ENCODE results near the gene IGFBP5.

The IGFBP5 gene

DNA sequence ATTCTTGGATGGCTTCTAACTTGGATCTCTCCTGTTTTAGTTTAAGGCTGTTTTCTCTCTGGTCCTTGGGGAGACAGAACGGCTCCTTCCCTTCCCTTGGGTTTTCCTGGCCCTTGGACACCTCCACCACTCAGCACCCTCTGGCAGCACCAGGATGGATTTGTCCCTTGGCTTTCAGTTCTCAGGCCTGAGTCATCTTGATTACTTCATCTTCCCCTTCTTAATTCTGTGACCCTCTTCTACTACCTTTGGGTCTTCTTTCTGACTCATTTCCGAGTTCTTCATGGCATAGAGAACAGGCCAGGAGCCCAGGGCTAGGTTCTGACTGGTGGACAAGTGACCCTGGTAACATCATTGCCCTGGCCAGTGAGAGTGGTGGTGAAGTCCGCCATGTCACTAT lies 47.2 kb downstream of the IGFBP5 start:
- Histone ChIP-seq H3K9ac (ENCODE audit: low read length) (no peak overlapping the region), H4K20me1 (ENCODE audit: low read depth, low read length) (no peaks in the 10 kb centered on the region), H3K36me3 (ENCODE audit: low read length) (no peaks in the 10 kb centered on the region), H3K9me3 (ENCODE audit: insufficient read depth, low read length) (no peaks in the 10 kb centered on the region), H2AFZ (ENCODE audit: low read depth, low read length, severe bottlenecking) (no peak overlapping the region), H3K9me2 (replicated peaks; ENCODE audit: insufficient read depth, low read length) (no peaks in the 10 kb centered on the region), H3K27me3 (ENCODE audit: low read length) (no peaks in the 10 kb centered on the region), H3K4me2 (ENCODE audit: low read depth, low read length, poor library complexity, severe bottlenecking) (no peak overlapping the region), H3K79me2 (ENCODE audit: insufficient read depth, low read length) (no peaks in the 10 kb centered on the region), H3F3A (ENCODE audit: insufficient read depth) (no peaks in the 10 kb centered on the region), H3K4me3 (ENCODE audit: insufficient read depth, low read length, poor library complexity, severe bottlenecking) (no peak overlapping the region), H3K27ac (ENCODE audit: low read depth, low read length) (no peak overlapping the region)
- no peak for TF ChIP-seq EZH2phosphoT487 (conservative IDR thresholded peaks at IDR 0.05; ENCODE audit: low read length)
- TF ChIP-seq, protein P1, sequence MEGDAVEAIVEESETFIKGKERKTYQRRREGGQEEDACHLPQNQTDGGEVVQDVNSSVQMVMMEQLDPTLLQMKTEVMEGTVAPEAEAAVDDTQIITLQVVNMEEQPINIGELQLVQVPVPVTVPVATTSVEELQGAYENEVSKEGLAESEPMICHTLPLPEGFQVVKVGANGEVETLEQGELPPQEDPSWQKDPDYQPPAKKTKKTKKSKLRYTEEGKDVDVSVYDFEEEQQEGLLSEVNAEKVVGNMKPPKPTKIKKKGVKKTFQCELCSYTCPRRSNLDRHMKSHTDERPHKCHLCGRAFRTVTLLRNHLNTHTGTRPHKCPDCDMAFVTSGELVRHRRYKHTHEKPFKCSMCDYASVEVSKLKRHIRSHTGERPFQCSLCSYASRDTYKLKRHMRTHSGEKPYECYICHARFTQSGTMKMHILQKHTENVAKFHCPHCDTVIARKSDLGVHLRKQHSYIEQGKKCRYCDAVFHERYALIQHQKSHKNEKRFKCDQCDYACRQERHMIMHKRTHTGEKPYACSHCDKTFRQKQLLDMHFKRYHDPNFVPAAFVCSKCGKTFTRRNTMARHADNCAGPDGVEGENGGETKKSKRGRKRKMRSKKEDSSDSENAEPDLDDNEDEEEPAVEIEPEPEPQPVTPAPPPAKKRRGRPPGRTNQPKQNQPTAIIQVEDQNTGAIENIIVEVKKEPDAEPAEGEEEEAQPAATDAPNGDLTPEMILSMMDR (IDR thresholded peaks at IDR 0.05; ENCODE audit: insufficient read depth, low read length, poor library complexity, severe bottlenecking) = no peak

DNA sequence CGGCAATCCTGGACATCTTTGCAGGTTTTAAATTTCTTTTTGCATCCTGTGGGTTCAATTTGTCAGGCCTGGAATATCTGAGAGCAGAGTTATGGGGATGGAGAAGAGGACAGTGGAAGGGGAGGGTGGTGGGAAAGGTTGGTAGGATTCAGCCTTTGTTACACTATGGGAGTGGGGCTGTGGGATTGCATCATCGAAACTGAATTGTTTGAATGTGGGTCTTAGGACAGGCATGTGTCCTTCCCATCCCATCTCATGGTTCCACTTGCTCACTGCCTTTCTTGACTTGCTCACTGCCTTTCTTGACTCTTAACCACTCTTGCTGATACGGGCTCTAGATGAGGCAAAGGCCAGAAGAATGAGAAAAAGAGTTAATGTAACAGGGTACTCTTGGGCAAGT lies 49.2 kb downstream of the IGFBP5 start:
- no peaks in the 10 kb centered on the region for H3K27me3 ChIP-seq (ENCODE audit: low read length)
- H3K36me3 ChIP-seq (ENCODE audit: low read length) = no peaks in the 10 kb centered on the region
- no peak overlapping the region for H3K9ac ChIP-seq (ENCODE audit: low read length)
- H3F3A ChIP-seq (ENCODE audit: insufficient read depth) = no peaks in the 10 kb centered on the region
- H3K9me2 ChIP-seq (replicated peaks; ENCODE audit: insufficient read depth, low read length) = no peaks in the 10 kb centered on the region
- H3K4me3 ChIP-seq (ENCODE audit: insufficient read depth, low read length, poor library complexity, severe bottlenecking) = no peak overlapping the region
- no peak overlapping the region for H3K27ac ChIP-seq (ENCODE audit: low read depth, low read length)
- TF ChIP-seq, protein P1 (IDR thresholded peaks at IDR 0.05; ENCODE audit: insufficient read depth, low read length, poor library complexity, severe bottlenecking) = no peak
- TF ChIP-seq EZH2phosphoT487 (conservative IDR thresholded peaks at IDR 0.05; ENCODE audit: low read length) = no peak
- H3K4me2 ChIP-seq (ENCODE audit: low read depth, low read length, poor library complexity, severe bottlenecking) = no peak overlapping the region
- no peaks in the 10 kb centered on the region for H3K79me2 ChIP-seq (ENCODE audit: insufficient read depth, low read length)
- no peak overlapping the region for H2AFZ ChIP-seq (ENCODE audit: low read depth, low read length, severe bottlenecking)
- H4K20me1 ChIP-seq (ENCODE audit: low read depth, low read length) = no peaks in the 10 kb centered on the region
- H3K9me3 ChIP-seq (ENCODE audit: insufficient read depth, low read length) = no peaks in the 10 kb centered on the region

DNA sequence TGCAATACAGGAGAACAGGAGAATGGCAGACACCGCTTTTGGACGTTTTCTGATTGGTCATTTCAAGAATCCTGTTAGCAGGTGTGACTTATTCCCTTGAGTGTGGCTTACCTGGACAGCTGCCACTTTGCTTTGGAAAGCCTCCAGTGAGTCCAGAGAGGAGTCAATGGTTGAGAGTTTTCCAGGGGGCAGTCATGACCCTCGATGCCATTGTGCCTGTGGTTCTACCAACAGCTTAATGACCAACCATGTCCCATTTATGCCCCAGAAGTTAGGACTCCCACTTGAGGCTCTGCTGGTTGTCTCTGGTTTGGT lies 49.8 kb downstream of the IGFBP5 start:
- TF ChIP-seq, protein P1 (IDR thresholded peaks at IDR 0.05; ENCODE audit: insufficient read depth, low read length, poor library complexity, severe bottlenecking) = no peak
- TF ChIP-seq EZH2phosphoT487 (conservative IDR thresholded peaks at IDR 0.05; ENCODE audit: low read length) = no peak
- no peaks in the 10 kb centered on the region for H3K9me3 ChIP-seq (ENCODE audit: insufficient read depth, low read length)
- H3K79me2 ChIP-seq (ENCODE audit: insufficient read depth, low read length) = no peaks in the 10 kb centered on the region
- H4K20me1 ChIP-seq (ENCODE audit: low read depth, low read length) = no peaks in the 10 kb centered on the region
- H3K36me3 ChIP-seq (ENCODE audit: low read length) = no peaks in the 10 kb centered on the region
- H3K4me3 ChIP-seq (ENCODE audit: insufficient read depth, low read length, poor library complexity, severe bottlenecking) = no peak overlapping the region
- no peaks in the 10 kb centered on the region for H3F3A ChIP-seq (ENCODE audit: insufficient read depth)
- H2AFZ ChIP-seq (ENCODE audit: low read depth, low read length, severe bottlenecking) = no peak overlapping the region
- no peaks in the 10 kb centered on the region for H3K27me3 ChIP-seq (ENCODE audit: low read length)
- no peak overlapping the region for H3K9ac ChIP-seq (ENCODE audit: low read length)
- no peak overlapping the region for H3K4me2 ChIP-seq (ENCODE audit: low read depth, low read length, poor library complexity, severe bottlenecking)
- no peak overlapping the region for H3K27ac ChIP-seq (ENCODE audit: low read depth, low read length)
- H3K9me2 ChIP-seq (replicated peaks; ENCODE audit: insufficient read depth, low read length) = no peaks in the 10 kb centered on the region
